CD4-positive, alpha-beta T cell treated with Interleukin-4 for 4 hours (primary cell): ENCODE measurements around the gene OR2C3.
A peak's percentile ranks its signal among the peaks of the same experiment; 100 is the strongest.
"Not testable (repeated sequence)": the region's sequence is repeated elsewhere in the genome, so short reads cannot be mapped to it uniquely, and the experiment has no call there.

Experiments used
- DNase-seq: peaks from one replicate; pipeline ENCODE4 v3.0.0-alpha.2; 2020

Gene OR2C3

GRCh38 chr1:247517795-247518612 is 18.2 kb downstream of the OR2C3 start:
- no peak for DNase-seq

DNA sequence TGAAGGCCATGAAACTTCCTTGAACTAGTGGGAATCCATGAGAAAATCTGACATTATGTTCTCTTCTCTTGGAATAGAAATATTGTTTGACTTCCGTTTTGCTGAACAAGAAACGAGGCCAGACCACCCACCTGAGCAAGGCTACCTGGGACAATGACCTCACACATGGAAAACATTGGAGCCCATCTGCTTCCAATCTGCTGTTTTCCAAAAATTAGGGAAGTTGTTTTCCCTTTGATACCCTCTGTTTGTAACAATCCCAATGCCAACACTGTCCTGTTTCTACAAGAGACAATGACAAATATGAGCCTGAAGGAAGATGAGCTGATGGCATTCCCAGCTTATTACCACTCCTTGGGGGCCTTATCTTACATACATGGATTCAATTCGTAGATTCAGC is 29.4 kb downstream of the OR2C3 start:
- DNase-seq = no peak

GRCh38 chr1:247500865-247501264 is 35.4 kb downstream of the OR2C3 start:
- DNase-seq = no peak

- DNase-seq = no peak
Observed at GRCh38 chr1:247496581-247497285, 39.5 kb downstream of the OR2C3 start.

- DNase-seq = no peak
Observed at GRCh38 chr1:247494767-247495166, 41.5 kb downstream of the OR2C3 start.

DNA sequence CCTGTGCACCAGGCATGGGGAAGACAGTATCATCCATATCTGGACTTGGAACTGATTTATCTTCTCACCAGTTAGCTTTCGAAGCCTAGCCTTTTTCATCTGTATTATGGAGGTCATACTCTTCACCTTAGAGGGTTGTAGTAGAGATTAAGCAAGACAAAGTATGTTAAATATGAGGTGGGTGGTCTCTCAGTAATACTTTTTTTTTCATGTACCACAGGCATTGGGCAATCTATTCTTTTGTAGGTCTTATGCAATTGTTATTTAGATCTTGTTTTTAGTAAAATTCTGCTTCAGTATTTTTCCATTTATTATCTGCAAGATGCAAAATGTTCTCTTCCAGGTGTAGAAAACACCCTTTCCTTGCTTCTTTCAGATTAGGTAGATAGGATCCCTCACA is 43.1 kb downstream of the OR2C3 start:
- no peak for DNase-seq

DNA sequence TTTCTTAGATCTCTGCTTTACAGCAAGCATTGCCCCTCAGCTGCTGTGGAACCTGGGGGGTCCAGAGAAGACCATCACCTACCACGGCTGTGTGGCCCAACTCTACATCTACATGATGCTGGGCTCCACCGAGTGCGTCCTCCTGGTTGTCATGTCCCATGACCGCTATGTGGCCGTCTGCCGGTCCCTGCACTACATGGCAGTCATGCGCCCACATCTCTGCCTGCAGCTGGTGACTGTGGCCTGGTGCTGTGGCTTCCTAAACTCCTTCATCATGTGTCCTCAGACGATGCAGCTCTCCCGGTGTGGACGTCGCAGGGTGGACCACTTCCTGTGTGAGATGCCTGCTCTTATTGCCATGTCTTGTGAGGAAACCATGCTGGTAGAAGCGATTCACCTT is 44.9 kb downstream of the OR2C3 start:
- DNase-seq = no peak

DNA sequence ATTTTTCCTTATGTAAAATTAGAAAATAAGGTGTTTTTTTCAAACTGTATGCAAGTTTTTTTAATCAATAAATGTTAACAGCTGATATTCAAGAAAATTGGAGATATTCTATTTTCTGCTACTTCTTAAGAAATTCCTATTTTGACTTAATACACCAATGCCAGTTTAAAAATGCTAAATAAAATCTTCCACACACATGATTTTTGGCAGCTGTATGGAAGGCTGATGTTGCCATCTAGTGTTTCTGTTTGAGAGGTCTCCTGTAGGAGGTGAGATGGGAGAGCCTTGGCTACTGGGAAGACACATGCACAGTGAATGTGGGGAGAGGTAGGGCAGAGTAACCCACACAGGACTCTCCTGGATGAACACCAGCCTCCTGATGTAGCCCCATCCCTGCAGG is 49.2 kb downstream of the OR2C3 start:
- DNase-seq = peak; percentile 63

GRCh38 chr1:247482747-247483146 is 53.5 kb downstream of the OR2C3 start:
- DNase-seq = no peak

DNA sequence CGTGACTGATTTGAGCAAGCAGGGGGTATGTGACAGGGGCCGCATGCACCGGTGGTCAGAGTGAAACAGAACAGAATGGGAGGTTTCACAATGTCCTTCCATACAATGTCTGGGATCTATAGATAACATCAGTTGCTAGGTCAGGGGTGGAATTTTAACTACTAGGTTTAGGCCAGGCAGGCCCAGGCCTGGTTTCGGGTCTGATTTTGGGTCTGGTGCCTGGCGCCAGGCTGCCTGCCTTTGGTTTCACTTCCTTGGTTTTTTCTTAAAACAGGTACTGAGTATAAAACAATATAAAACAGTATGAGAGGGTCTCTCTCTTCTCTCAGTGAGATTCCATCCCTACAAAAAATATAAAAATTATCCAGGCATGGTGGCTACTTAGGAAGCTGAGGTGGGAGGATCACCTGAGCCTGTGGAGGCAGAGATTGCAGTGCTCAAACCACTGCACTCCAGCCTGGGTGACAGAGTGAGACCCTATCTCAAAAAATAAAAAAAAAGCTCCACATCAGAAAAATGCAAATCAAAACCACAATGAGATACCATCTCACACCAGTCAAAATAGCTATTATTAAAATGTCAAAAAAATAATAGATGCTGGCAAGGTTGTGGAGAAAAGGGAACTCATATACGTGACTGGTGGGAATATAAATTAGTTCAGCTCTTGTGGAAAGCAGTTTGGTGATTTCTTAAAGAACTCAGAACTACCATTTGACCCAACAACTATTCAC is 59.7 kb downstream of the OR2C3 start:
- DNase-seq = not testable (repeated sequence)

DNA sequence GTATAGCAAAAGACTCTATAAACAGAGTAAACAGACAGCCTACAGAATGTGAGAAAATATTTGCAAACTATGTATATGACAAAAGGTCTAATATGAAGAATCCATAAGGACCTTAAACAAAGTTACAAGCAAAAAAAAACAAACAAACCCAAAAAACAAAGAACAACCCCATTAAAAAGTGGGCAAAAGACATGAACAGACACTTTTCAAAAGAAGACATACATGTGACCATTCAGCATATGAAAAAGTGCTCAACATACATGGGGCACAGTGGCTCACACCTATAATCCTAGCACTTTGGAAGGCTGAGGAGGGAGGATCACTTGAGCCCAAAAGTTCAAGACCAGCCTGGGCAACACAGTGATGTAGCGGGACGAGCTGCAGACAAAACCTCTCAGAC is 60.4 kb downstream of the OR2C3 start:
- DNase-seq = no peak
